KMS-11 (cell line): Measurements from ENCODE around the gene AOAH.
"Not testable (repeated sequence)": the region's sequence is repeated elsewhere in the genome, so short reads cannot be mapped to it uniquely, and the experiment has no call there.

Experiments used
- H2AFZ ChIP-seq: fragments of 200-600 bp; sonication (generic); 2 replicates; pipeline ENCODE4 v1.6.1; 2016; ENCODE audit warnings: antibody characterized with exemption, mixed run types, low read depth
- H3K27ac ChIP-seq: fragments of 200-600 bp; sonication (generic); 2 replicates; pipeline ENCODE4 v1.6.1; 2016; ENCODE audit warnings: mild to moderate bottlenecking, mixed run types
- H3K27me3 ChIP-seq: fragments of 200-600 bp; sonication (generic); 2 replicates; pipeline ENCODE4 v1.6.1; 2017; ENCODE audit warnings: mild to moderate bottlenecking, low read depth, mixed run types, moderate library complexity; ENCODE audit not compliant: insufficient read depth
- H3K36me3 ChIP-seq: fragments of 200-600 bp; sonication (generic); 2 replicates; pipeline ENCODE4 v1.6.1; 2017; ENCODE audit warnings: mild to moderate bottlenecking, mixed run types; ENCODE audit not compliant: insufficient read depth
- H3K4me1 ChIP-seq: fragments of 200-600 bp; sonication (generic); 2 replicates; pipeline ENCODE4 v1.6.1; 2016; ENCODE audit warnings: mild to moderate bottlenecking, low read depth, mixed run types; ENCODE audit not compliant: poor library complexity, severe bottlenecking
- H3K4me2 ChIP-seq: fragments of 200-600 bp; sonication (generic); 2 replicates; pipeline ENCODE4 v1.7.0; 2016; ENCODE audit warnings: mild to moderate bottlenecking, mixed run types
- H3K4me3 ChIP-seq: fragments of 200-600 bp; sonication (generic); IDR thresholded peaks from 2 replicates; pipeline ENCODE4 v1.6.1; 2017; ENCODE audit warnings: low read depth, low read length, mixed read lengths; ENCODE audit not compliant: insufficient read depth
- H3K79me2 ChIP-seq: fragments of 200-600 bp; sonication (generic); 2 replicates; pipeline ENCODE4 v1.6.1; 2016; ENCODE audit warnings: low read depth, mixed run types; ENCODE audit not compliant: insufficient read depth
- H3K9ac ChIP-seq: fragments of 200-600 bp; sonication (generic); 2 replicates; pipeline ENCODE4 v1.6.1; 2016; ENCODE audit warnings: mild to moderate bottlenecking, mixed run types
- H4K20me1 ChIP-seq: fragments of 200-600 bp; sonication (generic); 2 replicates; pipeline ENCODE4 v1.6.1; 2016; ENCODE audit warnings: mild to moderate bottlenecking, mixed run types; ENCODE audit not compliant: insufficient read depth
- TF ChIP-seq, protein P1 (sequence below): fragments of 200-600 bp; sonication (generic); conservative IDR thresholded peaks from 2 replicates; pipeline ENCODE4 v1.6.1; 2017; ENCODE audit warnings: low read depth, mild to moderate bottlenecking, antibody characterized with exemption, low read length, moderate library complexity, mixed read lengths

AOAH gene

DNA sequence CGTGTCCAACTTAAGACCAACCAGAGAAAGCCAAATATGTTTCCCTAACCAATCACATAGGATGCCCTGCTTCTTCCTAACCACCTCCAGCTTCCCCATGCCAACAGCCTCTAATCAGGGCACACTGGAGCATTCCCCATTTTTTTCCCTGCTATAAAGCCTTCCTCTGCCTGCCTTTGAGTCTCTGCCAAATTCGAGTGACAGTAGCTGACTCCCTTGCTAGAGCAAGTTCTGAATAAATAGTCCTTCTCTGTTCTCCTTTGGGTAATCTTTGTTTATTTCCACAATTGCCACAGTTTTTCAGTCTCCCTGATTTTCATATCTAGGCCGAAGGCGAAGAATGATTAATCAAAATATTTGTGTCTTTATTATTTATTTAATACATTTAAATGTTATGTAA lies 238.0 kb downstream of the AOAH start:
- no peaks in the 10 kb centered on the region for H3K79me2 ChIP-seq
- no peak overlapping the region for H3K4me3 ChIP-seq
- H3K9ac ChIP-seq = no peak overlapping the region
- H2AFZ ChIP-seq = no peak overlapping the region
- H3K4me2 ChIP-seq = no peak overlapping the region
- H3K27me3 ChIP-seq = no peaks in the 10 kb centered on the region
- TF ChIP-seq, protein P1, sequence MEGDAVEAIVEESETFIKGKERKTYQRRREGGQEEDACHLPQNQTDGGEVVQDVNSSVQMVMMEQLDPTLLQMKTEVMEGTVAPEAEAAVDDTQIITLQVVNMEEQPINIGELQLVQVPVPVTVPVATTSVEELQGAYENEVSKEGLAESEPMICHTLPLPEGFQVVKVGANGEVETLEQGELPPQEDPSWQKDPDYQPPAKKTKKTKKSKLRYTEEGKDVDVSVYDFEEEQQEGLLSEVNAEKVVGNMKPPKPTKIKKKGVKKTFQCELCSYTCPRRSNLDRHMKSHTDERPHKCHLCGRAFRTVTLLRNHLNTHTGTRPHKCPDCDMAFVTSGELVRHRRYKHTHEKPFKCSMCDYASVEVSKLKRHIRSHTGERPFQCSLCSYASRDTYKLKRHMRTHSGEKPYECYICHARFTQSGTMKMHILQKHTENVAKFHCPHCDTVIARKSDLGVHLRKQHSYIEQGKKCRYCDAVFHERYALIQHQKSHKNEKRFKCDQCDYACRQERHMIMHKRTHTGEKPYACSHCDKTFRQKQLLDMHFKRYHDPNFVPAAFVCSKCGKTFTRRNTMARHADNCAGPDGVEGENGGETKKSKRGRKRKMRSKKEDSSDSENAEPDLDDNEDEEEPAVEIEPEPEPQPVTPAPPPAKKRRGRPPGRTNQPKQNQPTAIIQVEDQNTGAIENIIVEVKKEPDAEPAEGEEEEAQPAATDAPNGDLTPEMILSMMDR = no peak
- no peaks in the 10 kb centered on the region for H4K20me1 ChIP-seq
- H3K4me1 ChIP-seq = no peaks in the 10 kb centered on the region
- H3K36me3 ChIP-seq = no peaks in the 10 kb centered on the region
- H3K27ac ChIP-seq = no peak overlapping the region

DNA sequence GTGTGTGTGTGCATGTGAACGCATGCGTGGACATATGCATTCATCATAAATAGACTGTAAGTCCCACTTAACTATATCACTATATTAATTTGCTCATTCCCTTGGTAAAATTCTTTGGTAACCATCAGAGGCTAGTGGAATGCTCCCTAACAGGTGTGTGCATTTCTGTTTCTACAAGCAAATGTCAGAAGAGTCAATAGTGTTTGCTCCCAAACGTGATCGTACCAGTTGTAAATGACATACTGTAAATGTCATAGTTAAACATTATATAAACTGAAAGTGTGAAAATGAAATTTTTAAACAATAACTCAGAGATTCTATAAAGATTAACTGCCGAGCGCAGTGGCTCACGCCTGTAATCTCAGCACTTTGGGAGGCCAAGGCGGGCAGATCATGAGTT lies 240.0 kb downstream of the AOAH start:
- Histone ChIP-seq H3K4me2 (no peak overlapping the region), H2AFZ (no peak overlapping the region), H3K27me3 (no peaks in the 10 kb centered on the region), H3K4me1 (no peaks in the 10 kb centered on the region), H3K27ac (no peak overlapping the region), H3K36me3 (no peaks in the 10 kb centered on the region), H3K4me3 (no peak overlapping the region), H4K20me1 (no peaks in the 10 kb centered on the region), H3K79me2 (no peaks in the 10 kb centered on the region), H3K9ac (no peak overlapping the region)
- TF ChIP-seq, protein P1 = no peak

DNA sequence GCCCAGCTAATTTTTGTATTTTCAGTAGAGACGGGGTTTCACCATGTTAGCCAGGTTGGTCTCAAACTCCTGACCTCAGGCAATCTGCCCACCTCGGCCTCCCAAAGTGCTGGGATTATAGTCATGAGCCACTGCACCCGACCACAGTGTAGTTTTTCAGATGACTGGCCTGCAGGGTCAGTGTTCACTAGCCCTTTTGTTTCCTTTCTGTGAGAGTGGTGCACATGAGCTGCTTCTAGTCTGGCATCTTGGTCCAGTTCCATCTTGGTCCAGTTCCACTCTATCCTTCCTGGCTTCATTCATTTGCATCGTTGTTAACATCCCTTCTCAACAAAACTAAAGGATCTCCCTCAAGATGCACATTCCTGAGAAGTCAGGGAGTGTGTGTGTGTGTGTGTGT lies 240.4 kb downstream of the AOAH start:
- not testable (repeated sequence) for H2AFZ ChIP-seq, H4K20me1 ChIP-seq, H3K27ac ChIP-seq, H3K9ac ChIP-seq, H3K79me2 ChIP-seq, H3K36me3 ChIP-seq, H3K4me2 ChIP-seq, H3K27me3 ChIP-seq, H3K4me3 ChIP-seq, H3K4me1 ChIP-seq

DNA sequence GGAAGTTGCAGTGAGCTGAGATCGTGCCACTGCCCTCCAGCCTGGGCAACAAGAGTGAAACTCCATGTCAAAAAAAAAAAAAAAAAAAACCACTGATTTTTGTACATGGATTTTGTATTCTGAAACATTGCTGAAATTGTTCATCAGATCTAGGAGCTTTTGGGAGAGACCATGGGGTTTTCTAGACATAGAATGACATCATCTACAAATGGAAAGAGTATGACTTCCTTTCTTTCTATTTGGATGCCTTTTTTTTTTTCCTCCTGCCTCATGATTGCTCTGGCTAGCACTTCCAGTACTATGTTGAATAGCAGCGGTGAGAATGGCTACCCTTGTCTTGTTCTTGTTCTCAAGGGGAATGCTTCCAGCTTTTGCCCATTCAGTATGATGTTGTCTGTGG lies 245.5 kb downstream of the AOAH start:
- no peak overlapping the region for H2AFZ ChIP-seq
- no peaks in the 10 kb centered on the region for H4K20me1 ChIP-seq
- H3K79me2 ChIP-seq = no peaks in the 10 kb centered on the region
- H3K36me3 ChIP-seq = no peaks in the 10 kb centered on the region
- H3K27me3 ChIP-seq = no peaks in the 10 kb centered on the region
- no peak overlapping the region for H3K9ac ChIP-seq
- H3K27ac ChIP-seq = no peak overlapping the region
- H3K4me1 ChIP-seq = no peaks in the 10 kb centered on the region
- H3K4me3 ChIP-seq = no peak overlapping the region
- TF ChIP-seq, protein P1 = no peak
- no peak overlapping the region for H3K4me2 ChIP-seq

DNA sequence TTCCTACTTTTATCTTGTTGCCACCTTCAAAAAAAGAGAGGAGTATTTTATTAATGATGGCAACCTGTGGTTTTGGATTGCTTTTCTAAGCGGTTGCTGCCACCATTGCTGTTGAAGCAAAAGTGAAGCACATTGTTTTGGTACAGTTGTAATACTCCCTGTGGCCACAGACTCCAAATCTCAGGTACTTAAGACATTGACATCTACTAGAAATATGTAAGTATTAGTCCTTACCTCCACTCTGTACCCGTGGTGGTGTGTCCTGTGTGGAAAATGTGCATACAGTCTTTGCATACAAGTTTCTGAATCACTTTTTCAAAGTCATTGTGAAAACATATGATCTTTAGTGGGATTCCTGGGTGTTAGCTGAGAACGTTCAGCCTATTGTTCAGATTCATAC lies 248.9 kb downstream of the AOAH start:
- Histone ChIP-seq H3K4me1 (no peaks in the 10 kb centered on the region), H3K27ac (no peak overlapping the region), H3K27me3 (no peaks in the 10 kb centered on the region), H2AFZ (no peak overlapping the region), H3K4me2 (no peak overlapping the region), H3K9ac (no peak overlapping the region), H3K79me2 (no peaks in the 10 kb centered on the region), H3K4me3 (no peak overlapping the region), H4K20me1 (no peaks in the 10 kb centered on the region), H3K36me3 (no peaks in the 10 kb centered on the region)
- TF ChIP-seq, protein P1 = no peak
